HTERT RPE-1 (cell line): ENCODE measurements around the gene TBX19.

ENCODE experiments used
- in situ Hi-C: fragments of 300-500 bp; cut with MboI; formaldehyde crosslinking; loops from 4 replicates; pipeline ENCODE4 v1.14.3; 2020; ENCODE audit warnings: low sequenced_read_pairs

TBX19 gene

DNA sequence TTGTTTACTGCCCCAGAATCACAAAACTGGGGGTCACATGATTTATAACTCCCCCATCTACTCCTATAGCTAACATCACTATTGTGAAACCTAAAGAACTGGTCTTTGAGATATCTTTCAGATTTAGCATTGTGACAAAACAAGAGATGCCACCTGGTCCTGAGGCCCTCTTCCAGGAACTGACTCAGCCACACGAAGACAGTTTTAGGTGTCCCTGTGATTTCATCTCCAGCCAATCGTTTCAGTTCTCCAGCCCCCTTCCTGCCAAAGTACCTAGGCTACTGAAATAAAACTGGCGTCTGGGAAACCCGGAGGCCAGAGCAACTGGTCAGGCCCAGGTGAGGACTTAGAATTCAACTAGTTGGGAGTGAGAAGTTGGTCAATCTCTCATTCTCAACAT lies 36.6 kb downstream of the TBX19 start:
- in situ Hi-C loops = no loop called here

DNA sequence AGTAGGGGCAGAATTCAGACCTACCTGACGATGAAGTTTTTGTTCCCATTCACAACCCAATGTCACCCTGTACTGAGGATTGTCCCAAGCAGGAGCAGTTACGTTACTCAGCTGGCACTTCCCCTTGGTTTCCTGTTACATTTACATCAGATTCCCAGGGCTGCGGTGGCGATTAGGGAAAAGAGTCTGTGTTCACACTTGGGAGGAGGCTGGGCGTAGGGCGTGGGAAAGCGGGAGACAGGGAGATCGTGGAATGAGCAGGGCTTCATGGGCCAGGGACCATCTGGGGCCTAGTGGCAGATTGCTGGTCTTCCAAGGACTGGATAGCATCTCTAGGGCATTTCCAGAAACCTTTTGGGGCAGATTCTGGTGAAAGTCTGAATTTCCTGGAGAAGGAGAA lies 39.0 kb downstream of the TBX19 start:
- in situ Hi-C loops = no loop called here

DNA sequence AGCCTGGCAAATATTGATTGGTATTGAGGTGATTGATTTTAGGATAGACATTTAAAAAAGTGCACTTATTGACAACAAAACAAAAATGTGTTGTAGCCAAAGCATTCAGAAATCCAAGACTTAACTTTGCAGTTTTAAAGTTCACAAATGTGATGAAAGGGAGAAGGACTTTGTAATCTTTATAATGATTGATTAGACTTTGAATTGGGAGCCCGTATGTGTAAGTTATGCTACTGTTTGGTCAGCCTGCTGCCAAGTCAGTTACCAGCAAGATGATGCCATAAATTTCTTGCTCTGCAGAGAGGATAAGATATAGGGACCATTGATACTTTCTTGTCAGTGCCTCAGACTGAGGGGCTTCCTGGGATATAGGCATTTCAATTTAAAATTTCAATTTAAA lies 39.5 kb downstream of the TBX19 start:
- in situ Hi-C loops = no loop called here

DNA sequence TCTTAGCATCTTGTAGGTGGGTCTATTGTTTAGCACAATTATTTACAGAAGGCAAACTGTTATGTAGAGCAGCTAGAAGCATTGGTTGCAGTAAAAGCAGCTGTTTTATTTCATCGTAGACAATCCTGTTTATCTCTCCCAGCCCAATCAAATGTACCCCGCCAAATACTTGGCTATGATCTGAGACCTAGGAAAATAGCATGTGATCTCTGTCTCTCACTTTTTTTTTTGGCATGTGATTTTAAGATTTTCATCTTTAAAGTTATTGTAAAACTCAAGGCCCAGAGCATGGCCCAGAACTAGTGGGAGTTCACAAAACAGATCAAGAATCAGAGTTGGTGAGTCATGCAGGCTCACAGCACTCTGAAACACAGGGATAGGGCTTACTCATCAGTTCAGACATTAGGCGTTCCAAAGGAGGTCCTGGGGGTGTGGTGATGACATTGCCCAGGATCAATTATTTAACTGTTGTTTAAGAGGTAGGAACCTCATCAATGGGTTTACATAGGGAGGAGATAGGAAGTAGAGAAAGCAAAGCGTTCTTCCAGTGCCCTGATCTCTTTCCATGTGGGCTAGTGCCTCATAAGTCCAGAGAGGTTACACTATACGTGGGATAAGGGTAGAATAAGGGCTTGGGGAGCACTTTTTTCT lies 40.2 kb downstream of the TBX19 start:
- in situ Hi-C loops = no loop called here

DNA sequence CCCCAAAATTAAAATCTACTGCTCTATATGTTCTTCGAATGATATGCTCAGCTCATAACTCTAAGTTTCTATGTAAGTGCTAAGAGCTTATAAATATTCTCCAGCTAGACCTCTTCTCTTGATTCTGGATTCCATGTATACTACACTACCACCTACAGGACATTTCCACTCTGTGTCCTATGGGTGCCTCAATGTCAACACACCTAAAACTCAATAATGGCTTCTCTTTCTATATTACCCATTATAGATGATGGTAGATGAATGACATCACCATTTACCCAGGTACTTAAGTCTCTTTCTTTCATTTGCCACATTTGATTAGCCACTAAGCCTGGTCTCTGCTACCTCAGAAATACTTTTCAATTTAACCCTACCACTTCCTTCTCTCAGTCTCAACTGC lies 41.3 kb downstream of the TBX19 start:
- in situ Hi-C loops = no loop called here

DNA sequence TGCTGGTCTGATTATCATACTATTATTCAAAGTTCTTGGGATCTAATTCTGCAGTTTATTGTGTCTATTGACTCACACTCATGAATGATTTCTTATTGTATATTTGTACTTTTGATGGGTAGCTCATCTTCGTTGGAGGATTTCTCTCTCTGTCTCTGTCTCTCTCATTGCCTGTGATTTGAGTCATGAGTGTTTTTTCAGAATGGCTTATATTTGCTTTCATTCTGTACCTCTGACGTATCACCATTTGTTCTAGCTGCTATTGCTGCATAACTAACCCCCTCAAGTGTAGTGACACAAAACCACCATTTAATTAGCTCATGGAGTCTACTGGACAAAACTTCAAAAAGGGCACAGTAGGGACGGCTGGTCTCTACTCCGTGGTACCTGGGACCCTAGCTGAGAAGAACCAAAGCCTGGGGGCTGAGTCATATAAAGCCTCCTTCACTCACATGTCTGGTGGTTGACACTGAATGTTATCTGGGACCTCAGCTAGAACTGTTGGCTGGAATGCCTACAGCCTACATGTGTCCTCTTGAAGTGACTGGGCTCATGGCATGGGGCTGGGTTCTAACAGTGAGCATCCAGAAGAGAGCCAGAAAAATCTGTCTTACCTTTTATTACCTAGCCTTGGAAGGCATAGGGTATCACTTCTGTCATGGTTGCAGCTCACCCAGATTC lies 44.2 kb downstream of the TBX19 start:
- in situ Hi-C loops = no loop called here

DNA sequence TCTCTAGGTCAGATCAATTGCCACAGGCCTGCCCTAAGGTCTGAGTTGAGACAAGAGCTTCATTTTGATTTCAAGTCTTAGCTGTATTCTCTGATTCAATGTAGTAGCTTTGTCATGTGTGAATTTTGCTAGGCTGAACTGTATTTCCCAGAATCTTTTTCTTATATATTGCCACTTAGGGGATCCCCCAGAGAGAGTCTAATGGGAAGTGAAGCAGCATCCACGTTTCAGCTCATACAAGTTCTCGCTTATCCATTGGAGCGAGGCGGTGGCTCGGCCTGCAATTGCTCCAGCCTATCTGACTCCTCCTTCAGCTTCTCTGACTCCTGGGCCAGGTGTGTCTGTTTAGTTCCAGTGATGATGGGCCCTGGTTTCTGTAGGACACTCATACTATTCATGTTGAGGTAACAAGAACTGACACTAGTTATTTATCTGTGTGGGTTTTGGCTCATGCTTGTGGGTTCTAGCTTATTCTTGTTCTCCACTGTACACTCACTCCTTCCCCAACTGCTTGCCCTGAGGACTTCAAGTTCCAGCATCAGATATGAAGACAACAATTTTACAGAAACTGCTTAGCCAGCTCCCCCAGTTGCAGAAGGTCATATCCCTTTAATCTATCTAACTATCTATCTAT lies 48.2 kb downstream of the TBX19 start:
- in situ Hi-C loops = no loop called here

DNA sequence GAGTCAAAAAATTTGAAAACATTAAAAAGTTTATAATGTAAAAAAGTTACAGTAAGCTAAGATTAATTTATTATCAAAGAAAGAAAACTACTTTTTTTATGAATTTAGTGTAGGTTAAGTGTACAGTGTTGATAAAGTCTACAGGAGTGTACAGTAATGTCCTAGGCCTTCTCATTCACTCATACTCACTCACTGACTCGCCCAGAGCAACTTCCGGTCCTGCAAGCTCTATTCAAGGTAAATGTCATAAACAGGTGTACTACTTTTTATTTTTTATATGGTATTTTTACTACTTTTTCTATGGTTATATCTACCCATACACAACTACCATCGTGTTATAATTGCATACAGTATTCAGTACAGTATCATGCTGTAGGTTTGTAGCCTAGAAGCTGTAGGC lies 49.6 kb downstream of the TBX19 start:
- in situ Hi-C loops = no loop called here

DNA sequence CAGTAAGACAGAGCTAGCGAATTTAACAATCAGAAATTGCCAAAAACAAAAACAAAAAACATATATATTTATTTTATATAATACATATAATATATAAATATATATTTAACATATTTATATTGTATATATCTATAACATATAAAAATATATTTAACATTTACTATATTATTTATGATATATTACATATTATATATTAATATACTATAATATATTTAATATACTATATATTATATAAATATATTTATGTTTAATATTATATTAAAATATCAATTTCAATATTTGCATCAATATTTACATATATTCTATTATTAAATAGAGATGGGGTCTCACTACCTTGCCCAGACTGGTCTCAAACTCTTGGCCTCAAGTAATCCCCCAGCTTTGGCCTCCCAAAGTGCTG lies 50.9 kb downstream of the TBX19 start:
- in situ Hi-C loops = no loop called here

DNA sequence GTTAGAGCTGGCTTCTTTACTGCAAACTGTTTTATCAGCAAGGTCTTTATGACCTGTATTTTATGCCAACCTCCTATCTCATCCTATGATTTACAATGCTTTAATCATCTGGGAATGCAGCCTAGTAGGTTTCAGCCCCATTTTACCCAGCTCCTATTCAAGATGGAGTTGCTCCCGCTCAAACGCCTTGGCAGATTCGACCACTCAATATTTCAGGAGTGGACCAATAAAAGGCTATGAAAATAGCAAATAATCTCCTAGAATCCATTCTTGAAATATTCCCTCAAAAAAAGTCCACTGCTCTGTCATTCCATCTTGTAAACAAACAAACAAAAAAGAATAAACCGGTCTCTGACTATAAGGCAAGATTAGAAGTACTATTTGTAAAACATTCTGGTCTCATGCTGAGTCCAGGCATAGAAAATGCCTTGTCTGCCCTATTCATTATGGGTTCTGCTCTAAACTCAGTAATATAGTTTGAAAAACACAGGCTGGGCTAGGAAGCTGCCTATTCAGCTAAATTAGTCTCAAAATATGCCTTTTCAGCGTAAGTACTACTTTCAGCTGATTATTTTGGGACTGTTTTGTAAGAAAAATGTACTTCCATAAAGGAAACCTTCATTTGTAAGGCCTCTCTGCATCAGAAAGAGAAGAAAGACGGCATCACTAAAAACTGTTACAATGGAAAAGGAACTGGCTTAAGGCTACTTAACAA lies 53.0 kb downstream of the TBX19 start:
- in situ Hi-C loops = no loop called here

DNA sequence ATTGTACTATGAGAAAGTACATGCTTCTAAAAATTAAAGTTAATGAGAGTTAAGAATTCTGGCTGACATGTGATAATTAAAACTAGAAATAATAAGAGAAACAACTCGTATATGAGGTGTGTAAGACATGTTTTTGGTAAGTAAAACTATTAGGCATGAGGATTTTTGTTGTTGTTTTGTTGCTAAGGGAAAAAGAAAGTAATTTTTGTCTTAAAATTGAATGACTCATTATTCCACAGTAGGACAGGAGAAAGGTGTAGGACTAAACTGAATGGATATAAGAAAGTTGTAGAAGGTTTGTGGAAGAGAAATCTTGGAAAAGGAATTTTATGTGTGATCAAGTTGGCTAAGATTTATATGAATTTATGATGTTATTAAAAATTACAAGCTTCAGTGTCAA lies 54.8 kb downstream of the TBX19 start:
- in situ Hi-C loops = no loop called here

DNA sequence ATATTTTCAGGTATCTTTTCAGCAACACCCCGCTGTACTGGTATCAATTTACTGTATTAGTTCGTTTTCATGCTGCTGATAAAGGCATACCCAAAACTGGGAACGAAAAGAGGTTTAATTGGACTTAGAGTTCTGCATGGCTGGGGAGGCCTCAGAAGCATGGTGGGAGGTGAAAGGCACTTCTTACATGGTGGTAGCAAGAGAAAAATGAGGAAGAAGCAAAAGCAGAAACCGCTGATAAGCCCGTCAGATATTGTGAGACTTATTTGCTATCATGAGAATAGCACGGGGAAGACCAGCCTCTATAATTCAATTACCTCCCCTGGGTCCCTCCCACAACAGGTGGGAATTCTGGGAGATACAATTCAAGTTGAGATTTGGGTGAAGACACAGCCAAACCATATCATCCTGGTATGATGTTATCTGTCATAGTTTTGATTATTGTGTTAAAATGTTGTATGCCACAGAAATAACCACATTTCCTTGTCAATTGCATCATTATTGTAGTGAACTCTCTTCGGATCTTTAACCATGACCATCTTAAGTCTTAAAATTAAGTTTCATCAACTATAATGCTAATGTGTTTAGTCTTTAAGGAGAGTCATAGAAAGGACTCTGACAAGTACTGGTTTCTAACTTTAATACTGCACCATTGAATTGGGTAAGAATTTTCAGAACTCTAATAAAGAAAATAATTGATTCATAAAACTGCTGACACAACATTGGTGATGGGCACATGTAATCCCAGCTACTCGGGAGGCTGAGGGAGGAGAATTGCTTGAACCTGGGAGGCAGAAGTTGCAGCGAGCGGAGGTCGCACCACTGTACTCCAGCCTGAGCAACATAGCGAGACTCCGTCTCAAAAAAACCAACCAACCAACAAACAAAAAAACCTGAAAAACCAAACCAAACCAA lies 58.2 kb downstream of the TBX19 start:
- in situ Hi-C loops = no loop called here

DNA sequence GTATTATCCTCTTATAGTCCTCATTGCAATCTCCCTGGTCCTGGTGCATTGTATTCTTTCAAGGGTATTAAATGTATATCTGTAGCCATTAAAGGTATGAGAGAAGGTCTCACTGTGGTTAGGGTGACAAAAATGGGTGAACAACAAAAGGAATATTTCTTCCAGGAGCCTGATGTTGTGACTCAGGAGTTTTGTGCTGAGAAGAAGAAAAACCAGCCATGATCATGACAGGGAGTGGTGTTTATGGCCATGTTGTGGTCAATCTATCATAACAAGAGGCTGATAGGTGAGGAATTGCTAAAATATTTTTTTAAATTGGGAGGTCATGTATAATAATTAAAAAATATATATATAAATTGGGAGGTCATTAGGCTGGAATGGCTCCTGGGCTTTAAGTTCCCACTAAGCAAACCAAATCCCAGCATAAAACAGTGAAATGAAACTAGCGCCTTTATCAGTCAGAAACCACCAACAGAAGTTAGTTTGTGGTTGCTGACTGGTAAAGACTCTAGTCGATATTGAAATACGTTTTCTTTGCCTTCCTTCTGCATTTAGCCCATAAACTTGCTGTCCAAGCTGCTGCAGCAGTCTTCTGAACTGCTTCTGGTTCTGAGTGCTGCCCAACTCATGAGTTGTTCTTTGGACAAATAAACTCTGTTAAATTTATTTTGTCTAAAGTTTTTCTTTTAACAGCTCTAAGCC lies 60.3 kb downstream of the TBX19 start:
- in situ Hi-C loops = no loop called here

DNA sequence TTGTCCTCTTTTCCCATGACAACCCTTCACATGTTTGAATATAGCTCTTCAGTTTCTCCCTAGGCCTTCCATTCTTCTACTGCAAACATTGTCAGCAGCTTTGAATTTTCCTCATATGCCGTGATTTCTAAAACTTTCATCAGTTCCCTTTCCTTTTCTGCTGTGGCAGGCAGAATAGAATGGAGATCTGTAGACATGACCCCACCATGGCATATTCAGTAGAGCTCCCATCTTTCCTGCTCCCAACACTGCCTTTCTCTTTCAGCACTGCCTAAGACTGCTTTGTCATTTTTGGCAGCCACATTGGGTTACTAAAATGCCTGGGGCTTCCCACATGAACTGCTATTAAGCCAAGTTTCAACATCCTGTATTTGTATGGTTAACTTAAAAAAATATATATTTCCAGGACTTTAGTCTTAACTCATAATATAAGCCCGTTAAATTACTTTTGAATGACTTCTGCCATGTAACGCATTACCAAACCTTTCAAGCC lies 60.9 kb downstream of the TBX19 start:
- in situ Hi-C loops = no loop called here

DNA sequence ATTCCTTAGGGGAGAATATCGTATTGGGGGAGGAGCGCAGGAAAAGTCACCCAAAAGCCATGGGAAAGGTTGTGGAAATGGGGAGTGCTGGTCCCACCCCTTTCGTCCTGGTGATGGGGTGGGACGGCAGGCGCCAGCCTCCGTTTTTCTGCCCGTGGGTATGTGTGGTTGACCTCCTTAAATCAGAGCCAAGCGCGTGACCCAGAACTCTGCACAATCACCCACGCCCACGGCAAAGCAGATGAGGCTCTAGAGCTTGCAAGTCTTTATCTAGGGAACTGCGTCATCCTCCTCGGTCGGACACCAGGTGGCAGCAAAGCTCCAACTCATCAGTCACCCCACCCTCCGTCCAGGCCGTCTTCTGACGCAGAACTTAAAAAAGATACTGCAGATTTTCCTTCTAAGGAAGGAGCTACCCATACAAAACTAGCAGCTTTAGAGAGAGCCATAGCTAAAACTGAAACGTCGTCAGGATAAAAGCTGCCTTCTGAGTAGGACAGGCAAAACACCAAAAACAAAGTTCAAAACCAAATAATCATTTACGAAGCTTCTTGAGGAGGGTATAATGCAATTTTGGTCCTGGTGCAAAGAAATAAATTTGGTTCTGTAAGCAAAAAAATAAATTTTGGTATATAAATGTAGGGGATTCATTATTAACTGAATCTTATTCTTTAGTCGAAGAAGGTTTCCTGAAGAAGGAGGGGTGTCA lies 62.0 kb downstream of the TBX19 start:
- in situ Hi-C loops = no loop called here

DNA sequence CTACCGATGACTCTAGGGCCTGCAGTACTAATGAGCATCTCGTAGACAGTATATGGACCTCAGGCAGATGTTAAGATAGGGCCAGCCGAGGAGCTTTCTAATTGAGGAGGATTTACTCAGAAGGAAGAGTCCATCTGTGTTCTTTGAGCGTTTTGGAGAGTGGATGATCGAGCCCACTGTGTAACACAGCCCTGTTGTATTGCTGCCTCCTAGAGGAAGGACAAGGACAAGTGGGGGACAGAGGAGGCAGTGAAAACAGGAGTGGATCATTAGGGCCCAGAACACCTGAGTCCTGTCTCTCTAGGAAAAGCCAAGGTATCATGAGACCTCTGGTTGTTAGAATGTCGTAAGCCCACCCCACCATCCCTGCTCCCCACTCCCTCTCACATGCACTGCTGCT lies 62.9 kb downstream of the TBX19 start:
- in situ Hi-C loops = no loop called here

DNA sequence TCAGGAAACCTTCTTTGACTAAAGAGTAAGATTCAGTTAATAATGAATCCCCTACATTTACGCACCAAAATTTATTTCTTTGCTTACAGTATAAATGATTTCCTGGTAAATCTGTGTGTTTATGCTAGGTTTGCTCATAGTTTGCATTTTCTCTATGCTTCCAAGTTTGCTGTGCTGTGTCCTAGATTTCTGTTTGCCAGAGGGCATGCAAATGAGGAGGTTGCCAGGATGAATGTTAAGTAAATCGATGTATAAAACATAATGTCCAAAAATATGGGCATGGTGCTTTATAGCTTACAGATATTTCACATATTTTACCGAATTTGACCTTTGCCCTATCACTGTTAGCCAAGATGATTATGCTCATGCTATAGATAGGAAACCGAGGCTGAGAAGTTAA lies 63.8 kb downstream of the TBX19 start:
- in situ Hi-C loops = no loop called here

DNA sequence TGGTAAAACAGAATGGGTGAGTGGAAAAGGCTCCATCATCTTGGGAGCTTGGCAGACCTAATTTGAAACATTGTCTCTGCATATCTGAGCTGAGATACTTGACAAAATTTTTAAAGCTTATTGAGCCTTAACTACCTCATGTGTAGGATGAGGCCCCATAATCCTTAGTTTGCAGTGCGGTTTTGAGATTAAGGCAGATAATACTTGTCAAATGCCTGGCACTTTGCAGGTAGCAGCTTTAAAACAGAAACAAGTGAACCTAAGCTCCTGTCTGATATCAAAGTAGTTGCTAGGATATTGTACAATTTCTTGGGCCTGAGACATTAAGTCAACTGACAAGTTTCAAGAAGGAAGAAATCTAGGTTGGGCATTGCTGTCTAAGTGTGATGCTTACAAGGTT lies 65.3 kb downstream of the TBX19 start:
- in situ Hi-C loops = no loop called here

DNA sequence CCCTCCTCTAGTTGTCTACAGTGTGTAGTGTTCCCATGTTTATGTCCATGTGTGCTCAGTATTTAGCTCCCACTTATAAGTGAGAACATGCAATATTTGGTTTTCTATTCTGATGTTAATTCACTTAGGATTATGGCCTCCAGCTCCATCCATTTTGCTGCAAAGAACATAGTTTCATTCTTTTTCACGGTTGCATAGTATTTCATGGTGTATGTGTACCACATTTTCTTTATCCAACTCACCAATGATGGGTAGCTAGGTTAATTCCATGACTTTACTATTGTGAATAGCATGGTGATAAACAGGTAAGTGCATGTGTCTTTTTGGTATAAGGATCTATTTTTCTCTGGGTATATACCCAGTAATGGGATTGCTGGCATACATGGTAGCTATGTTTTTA lies 67.0 kb downstream of the TBX19 start:
- in situ Hi-C loops = no loop called here
